ENCODE measurements around the gene ABCE1. TPM values are rescaled to one million over a fixed set of nuclear protein-coding genes. Genes with fewer than 3 reads are reported as not detected.
A peak's percentile ranks its signal among the peaks of the same experiment; 100 is the strongest.
"Not testable (repeated sequence)": the region's sequence is repeated elsewhere in the genome, so short reads cannot be mapped to it uniquely, and the experiment has no call there.

ABCE1 gene
- total RNA-seq, 1 donor from 2014 or later: 81.1 TPM

GRCh38 chr4:145131848-145132247, 33.7 kb downstream of the ABCE1 start:
- FAIRE-seq: no peak
- no peak overlapping the region for H3K4me3 Mint-ChIP-seq (ENCODE audit: unreplicated experiment)

GRCh38 chr4:145132511-145133098, 34.5 kb downstream of the ABCE1 start:
- DNase-seq (ENCODE audit: low read depth) (peak; percentile 19), FAIRE-seq (no peak)
- Mint-ChIP-seq H3K27ac (ENCODE audit: unreplicated experiment) (peak overlapping the region; percentile 79), H3K4me1 (ENCODE audit: low read depth, unreplicated experiment) (peaks cover 24% of the 10 kb centered on the region), H3K4me3 (ENCODE audit: unreplicated experiment) (no peak overlapping the region), H3K36me3 (ENCODE audit: low read depth, unreplicated experiment) (peaks cover 8% of the 10 kb centered on the region), H3K27me3 (ENCODE audit: low read depth, unreplicated experiment) (no peaks in the 10 kb centered on the region), H3K9me3 (ENCODE audit: unreplicated experiment) (no peaks in the 10 kb centered on the region)
- H3K36me3 ChIP-seq (ENCODE audit: insufficient read depth, low read length): peaks cover 12% of the 10 kb centered on the region
- H3K9me3 ChIP-seq (ENCODE audit: insufficient read depth, low read depth, low read length): no peaks in the 10 kb centered on the region
- peak overlapping the region; percentile 30 for H3K4me2 ChIP-seq (ENCODE audit: low read length)
- TF ChIP-seq EZH2 (IDR thresholded peaks at IDR 0.05; ENCODE audit: insufficient read depth, low read length): no peak
- TF ChIP-seq CTCF (IDR thresholded peaks at IDR 0.05; ENCODE audit: insufficient read depth, low read depth, low read length): no peak
- no peak overlapping the region for H3K9ac ChIP-seq (ENCODE audit: low read length)
- no peak overlapping the region for H3K4me3 ChIP-seq (ENCODE audit: insufficient read depth, low read depth, low read length)
- no peaks in the 10 kb centered on the region for H4K20me1 ChIP-seq (ENCODE audit: insufficient read depth, low read length)
- H3K27ac ChIP-seq (ENCODE audit: low read depth, low read length): peak overlapping the region; percentile 12
- H3K79me2 ChIP-seq (ENCODE audit: insufficient read depth, low read length): no peaks in the 10 kb centered on the region
- H3K27me3 ChIP-seq (ENCODE audit: insufficient read depth, low read length): no peaks in the 10 kb centered on the region
- no peak overlapping the region for H2AFZ ChIP-seq (ENCODE audit: low read depth, low read length)
- peaks cover 18% of the 10 kb centered on the region for H3K4me1 ChIP-seq (ENCODE audit: insufficient read depth, low read length)

More at GRCh38 chr4:145131848-145132247, 33.7 kb downstream of the ABCE1 start:
- Histone ChIP-seq H3K79me2 (ENCODE audit: insufficient read depth, low read length) (no peaks in the 10 kb centered on the region), H3K4me3 (ENCODE audit: insufficient read depth, low read depth, low read length) (no peak overlapping the region), H3K27me3 (ENCODE audit: insufficient read depth, low read length) (no peaks in the 10 kb centered on the region), H3K9me3 (ENCODE audit: insufficient read depth, low read depth, low read length) (no peaks in the 10 kb centered on the region), H3K9ac (ENCODE audit: low read length) (no peak overlapping the region), H2AFZ (ENCODE audit: low read depth, low read length) (no peak overlapping the region), H3K27ac (ENCODE audit: low read depth, low read length) (no peak overlapping the region), H3K4me2 (ENCODE audit: low read length) (no peak overlapping the region), H4K20me1 (ENCODE audit: insufficient read depth, low read length) (no peaks in the 10 kb centered on the region), H3K36me3 (ENCODE audit: insufficient read depth, low read length) (peaks cover 16% of the 10 kb centered on the region), H3K4me1 (ENCODE audit: insufficient read depth, low read length) (peaks cover 18% of the 10 kb centered on the region)
- TF ChIP-seq CTCF (IDR thresholded peaks at IDR 0.05; ENCODE audit: insufficient read depth, low read depth, low read length): no peak
- TF ChIP-seq EZH2 (IDR thresholded peaks at IDR 0.05; ENCODE audit: insufficient read depth, low read length): no peak
- H3K4me1 Mint-ChIP-seq (ENCODE audit: low read depth, unreplicated experiment): peaks cover 24% of the 10 kb centered on the region
- H3K27me3 Mint-ChIP-seq (ENCODE audit: low read depth, unreplicated experiment): no peaks in the 10 kb centered on the region
- H3K27ac Mint-ChIP-seq (ENCODE audit: unreplicated experiment): no peak overlapping the region
- H3K9me3 Mint-ChIP-seq (ENCODE audit: unreplicated experiment): no peaks in the 10 kb centered on the region
- peaks cover 4% of the 10 kb centered on the region for H3K36me3 Mint-ChIP-seq (ENCODE audit: low read depth, unreplicated experiment)
- DNase-seq (ENCODE audit: low read depth): no peak

GRCh38 chr4:145136219-145136618, 38.1 kb downstream of the ABCE1 start:
- not testable (repeated sequence) for H3K4me2 ChIP-seq (ENCODE audit: low read length); H3K9me3 Mint-ChIP-seq (ENCODE audit: unreplicated experiment); H3K9me3 ChIP-seq (ENCODE audit: insufficient read depth, low read depth, low read length); H3K27ac ChIP-seq (ENCODE audit: low read depth, low read length); H3K4me1 ChIP-seq (ENCODE audit: insufficient read depth, low read length); H4K20me1 ChIP-seq (ENCODE audit: insufficient read depth, low read length); H3K4me3 ChIP-seq (ENCODE audit: insufficient read depth, low read depth, low read length); H3K4me3 Mint-ChIP-seq (ENCODE audit: unreplicated experiment); H3K79me2 ChIP-seq (ENCODE audit: insufficient read depth, low read length); FAIRE-seq; DNase-seq (ENCODE audit: low read depth); H3K9ac ChIP-seq (ENCODE audit: low read length); H3K27ac Mint-ChIP-seq (ENCODE audit: unreplicated experiment); H3K27me3 ChIP-seq (ENCODE audit: insufficient read depth, low read length); H2AFZ ChIP-seq (ENCODE audit: low read depth, low read length); H3K27me3 Mint-ChIP-seq (ENCODE audit: low read depth, unreplicated experiment)
- H3K4me1 Mint-ChIP-seq (ENCODE audit: low read depth, unreplicated experiment): peaks cover 13% of the 10 kb centered on the region
- peaks cover 12% of the 10 kb centered on the region for H3K36me3 Mint-ChIP-seq (ENCODE audit: low read depth, unreplicated experiment)
- H3K36me3 ChIP-seq (ENCODE audit: insufficient read depth, low read length): peaks cover 24% of the 10 kb centered on the region
